HG03103 (cell line): ENCODE data around the gene CMPK1.
A peak's percentile ranks its signal among the peaks of the same experiment; 100 is the strongest.
"Not testable (repeated sequence)": the region's sequence is repeated elsewhere in the genome, so short reads cannot be mapped to it uniquely, and the experiment has no call there.

ENCODE experiments used
- ATAC-seq: cut with Tn5 transposase; IDR thresholded peaks from one replicate; pipeline ENCODE4 v1.9.1; 2021; ENCODE audit warnings: low read depth; ENCODE audit not compliant: unreplicated experiment

Gene CMPK1, protein sequence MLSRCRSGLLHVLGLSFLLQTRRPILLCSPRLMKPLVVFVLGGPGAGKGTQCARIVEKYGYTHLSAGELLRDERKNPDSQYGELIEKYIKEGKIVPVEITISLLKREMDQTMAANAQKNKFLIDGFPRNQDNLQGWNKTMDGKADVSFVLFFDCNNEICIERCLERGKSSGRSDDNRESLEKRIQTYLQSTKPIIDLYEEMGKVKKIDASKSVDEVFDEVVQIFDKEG

GRCh38 chr1:47333578-47333921 is at the start of gene CMPK1:
Gene CMPK1, plus strand, starts transcription at chr1:47333790. Its CDS starts 156 bp downstream, at chr1:47333946.
- ATAC-seq: peak; percentile 70

GRCh38 chr1:47288116-47288515 is 45.5 kb upstream of the CMPK1 start:
- ATAC-seq: not testable (repeated sequence)

GRCh38 chr1:47294863-47295262 is 38.7 kb upstream of the CMPK1 start:
- not testable (repeated sequence) for ATAC-seq

DNA sequence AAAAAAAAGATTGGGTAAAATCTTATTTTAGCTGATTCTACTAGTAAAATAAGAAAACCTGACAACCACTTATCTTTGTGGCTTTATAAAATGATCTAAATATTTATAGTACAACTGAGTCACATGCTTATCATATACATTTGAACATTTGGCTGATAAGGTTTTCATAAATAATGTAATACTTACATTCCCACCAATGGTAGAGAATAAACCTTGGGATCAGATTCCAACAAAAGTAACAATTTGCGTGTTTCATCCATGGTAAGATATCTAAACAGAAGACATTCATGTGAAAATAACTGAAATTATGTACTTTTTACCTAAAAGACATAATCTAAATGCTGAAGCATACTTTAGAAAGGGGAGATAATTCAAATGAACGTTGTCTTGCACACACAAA is 38.0 kb upstream of the CMPK1 start:
- ATAC-seq: no peak

DNA sequence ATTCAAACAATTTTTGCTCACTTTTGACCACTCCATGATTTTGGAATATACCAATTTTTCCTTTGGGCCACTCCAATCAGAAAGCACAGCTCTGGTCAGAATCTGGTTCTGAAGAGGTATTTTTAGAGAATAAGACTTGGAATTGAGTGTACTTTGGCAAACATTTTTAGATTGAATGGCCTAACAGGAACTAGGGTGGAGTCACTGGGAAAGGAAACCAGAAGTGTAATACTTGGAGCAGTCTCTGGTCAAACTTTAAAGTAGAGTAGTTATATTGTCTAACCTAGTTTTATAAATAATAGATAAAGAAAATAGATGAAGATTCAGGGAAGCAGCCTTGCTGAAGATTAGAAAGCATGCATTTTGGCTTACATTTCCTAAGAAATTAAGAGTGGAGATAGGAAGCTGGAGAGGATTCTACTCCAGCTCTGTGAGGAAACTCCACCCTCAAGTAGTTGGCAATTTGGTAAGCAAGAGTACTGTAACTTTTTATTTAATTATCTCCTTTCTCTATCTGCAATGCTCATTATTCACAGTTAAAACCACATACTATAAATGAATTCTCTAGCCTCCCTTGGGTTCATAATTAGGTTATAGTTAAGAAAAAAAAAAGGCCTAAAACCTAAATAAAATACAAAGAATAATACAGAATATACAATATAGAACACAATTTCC is 35.4 kb upstream of the CMPK1 start:
- no peak for ATAC-seq

DNA sequence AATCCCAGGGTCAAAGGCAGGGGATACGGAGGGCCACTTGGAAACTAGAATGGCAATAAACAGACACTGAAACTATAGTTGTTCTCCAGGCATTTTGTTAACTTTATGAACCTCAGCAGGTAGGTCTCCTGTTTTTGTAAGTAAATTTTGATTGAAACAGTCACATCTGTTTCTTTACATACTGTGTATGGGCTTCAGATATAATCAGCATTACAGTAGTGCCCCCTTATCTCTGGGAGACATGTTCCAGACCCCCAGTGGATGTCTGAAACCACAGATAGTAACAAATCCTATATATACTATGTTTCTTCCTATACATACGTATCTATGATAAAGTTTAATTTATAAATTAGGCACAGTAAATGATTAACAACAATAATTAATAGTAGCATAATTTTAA is 31.1 kb upstream of the CMPK1 start:
- no peak for ATAC-seq

- ATAC-seq: no peak
These were observed 24.2 kb upstream of the CMPK1 start for GRCh38 chr1:47309427-47309826.

DNA sequence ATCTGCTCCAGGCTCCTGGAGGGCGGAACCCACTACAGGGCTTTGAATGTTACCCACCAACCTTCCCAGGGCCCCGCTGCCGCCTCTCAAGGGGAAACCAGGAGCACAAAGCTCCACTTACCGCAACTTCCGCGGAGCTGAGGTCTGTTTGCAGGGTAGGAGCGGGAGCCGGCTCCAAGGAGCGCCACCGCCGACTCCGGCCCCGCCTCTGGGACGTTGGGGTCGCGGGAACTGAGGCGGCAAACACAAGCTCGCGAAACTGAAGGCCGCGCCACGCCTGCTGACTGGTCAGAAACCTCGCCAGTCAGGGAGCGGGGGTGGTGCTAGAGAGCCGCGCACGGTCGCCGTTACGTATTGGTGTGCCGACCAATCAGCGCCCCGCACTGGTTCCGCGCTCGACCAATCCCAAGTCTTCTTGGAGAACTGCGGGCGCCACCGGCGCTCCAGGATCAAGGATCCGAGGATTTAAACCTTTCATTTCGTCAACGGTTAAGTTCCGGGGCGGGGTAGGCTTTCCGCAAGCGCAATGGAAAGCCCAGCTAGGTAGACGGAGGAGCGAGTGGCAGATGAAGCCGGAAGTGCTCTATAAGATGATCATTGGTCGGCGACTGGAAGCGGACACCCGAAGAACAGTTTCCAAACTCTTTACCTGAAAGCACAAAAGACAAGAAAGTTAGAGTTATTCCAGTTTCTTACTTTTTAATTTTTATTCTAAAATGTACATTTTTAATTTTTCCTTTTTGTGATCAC is 19.5 kb upstream of the CMPK1 start, which contains the start of gene STIL:
Gene STIL, minus strand, starts transcription at position 233 of the 750 bp plus-strand sequence. CDS start 3,828 bp downstream, outside the sequence.
- ATAC-seq: peak; percentile 95

GRCh38 chr1:47317841-47318240 is 15.7 kb upstream of the CMPK1 start:
- ATAC-seq: no peak

DNA sequence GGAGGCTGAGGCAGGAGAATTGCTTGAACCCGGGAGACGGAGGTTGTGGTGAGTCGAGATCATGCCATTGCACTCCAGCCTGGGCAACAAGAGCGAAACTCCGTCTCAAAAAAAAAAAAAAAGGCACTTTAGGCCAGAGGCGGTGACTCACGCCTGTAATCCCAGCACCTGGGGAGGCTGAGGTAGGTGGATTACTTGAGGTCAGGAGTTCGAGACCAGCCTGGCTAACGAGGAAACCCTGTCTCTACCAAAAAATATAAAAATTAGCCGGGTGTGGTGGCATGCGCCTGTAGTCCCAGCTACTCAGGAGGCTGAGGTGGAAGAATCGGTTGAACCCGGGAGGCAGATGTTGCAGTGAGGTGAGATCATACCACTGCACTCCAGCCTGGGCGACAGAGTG is 13.6 kb upstream of the CMPK1 start:
- not testable (repeated sequence) for ATAC-seq

GRCh38 chr1:47323599-47324031 is 10.0 kb upstream of the CMPK1 start:
- no peak for ATAC-seq

- ATAC-seq: no peak
These were observed 8.9 kb upstream of the CMPK1 start for GRCh38 chr1:47324682-47325081.

GRCh38 chr1:47325528-47325927 is 8.1 kb upstream of the CMPK1 start:
- ATAC-seq: no peak

DNA sequence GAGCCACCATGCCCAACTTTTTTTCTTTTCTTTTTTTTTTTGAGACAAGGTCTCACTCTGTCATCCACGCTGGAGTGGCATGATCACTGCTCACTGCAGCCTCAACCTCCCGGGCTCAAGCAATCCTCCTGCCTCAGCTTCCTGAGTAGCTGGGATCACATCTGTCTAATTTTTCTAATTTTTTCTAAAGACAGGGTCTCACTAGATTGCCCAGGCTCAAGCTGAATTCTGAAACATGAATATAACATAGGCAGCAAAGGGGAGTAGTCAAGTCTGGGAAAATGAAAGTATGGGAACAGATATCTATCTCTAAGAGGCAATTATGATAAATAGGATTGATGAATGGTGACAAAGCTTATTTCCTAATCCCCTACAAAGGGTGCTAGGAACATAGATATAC is 7.3 kb upstream of the CMPK1 start:
- no peak for ATAC-seq

GRCh38 chr1:47328992-47329391 is 4.6 kb upstream of the CMPK1 start:
- no peak for ATAC-seq

- no peak for ATAC-seq
These were observed 3.4 kb upstream of the CMPK1 start for GRCh38 chr1:47330212-47330611.

DNA sequence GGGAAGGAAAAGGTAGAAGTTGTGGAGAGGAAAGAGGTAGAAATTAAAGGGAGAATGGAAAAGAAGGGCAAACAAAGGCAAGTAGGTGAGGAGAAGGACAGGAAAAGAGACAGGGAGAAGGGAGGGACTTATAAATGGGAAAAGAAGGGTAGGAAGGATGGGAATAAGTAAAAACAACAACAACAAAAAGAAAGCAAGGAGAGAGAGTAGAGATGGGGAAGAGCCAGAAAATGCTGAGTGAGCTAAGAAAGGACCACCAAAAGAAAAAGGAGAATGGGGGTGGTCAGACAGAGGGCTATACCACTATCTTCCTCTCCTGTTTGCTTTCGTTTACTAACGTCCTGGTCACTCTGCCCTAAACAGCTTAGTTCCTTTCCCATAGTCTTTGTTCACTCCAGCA is 1.7 kb upstream of the CMPK1 start:
- no peak for ATAC-seq

DNA sequence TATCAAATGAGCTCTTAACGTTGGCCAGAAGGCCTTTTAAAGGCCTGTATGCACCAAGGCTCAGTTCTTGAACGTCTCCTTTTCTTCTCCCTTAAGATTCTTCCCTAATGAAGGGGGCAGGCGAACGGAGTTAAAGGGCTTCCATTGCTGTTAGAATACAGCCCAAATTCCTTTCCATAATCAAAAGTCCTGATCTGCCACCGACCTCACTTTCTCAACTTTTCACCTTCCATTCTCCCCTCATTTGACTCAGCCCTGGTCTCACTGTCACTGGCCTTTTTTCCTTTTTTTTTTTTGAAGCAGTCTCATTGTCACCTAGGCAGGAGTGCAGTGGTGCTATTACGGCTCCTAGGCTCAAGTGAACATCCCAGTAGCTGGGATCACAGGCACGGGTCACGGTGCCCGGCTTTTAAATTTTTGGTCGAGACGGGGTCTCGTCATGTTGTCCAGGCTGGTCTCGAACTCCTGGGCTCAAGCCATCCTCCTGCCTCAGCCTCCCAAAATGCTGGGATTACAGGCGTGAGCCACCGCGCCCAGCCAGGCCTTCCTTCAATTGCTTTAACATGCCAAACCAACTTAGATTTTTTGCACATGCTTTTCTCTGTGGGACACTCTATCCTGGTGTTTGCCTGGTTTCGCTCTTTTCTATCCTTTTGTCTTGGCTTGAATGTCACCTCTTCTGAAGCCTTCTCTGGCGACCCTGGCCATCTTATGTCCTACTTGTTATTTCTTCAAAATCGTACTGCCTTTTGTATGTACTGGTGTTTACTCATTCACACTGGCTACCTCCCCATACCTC is 612 bp upstream of the CMPK1 start:
- ATAC-seq: no peak

GRCh38 chr1:47333922-47334764 is 553 bp downstream of the CMPK1 start:
- ATAC-seq: peak; percentile 73
